Measurements from ENCODE around the gene ENOX2. TPM values are rescaled to one million over a fixed set of nuclear protein-coding genes. Genes with fewer than 3 reads are reported as not detected.

Gene ENOX2
- total and polyA plus RNA-seq, 2 of the 13 experiments (the other 11 are each of a cell fraction or from before 2014, with no cell fraction given), result 5.9 to 8.5 TPM

- WGBS (ENCODE audit: low lambda C conversion rate), result 86% methylated on average over 2 of the region's 2 CpGs
- ATAC-seq, result no peak
- Histone ChIP-seq H3K4me1 (ENCODE audit: insufficient read depth, low read length) (peaks cover 25% of the 10 kb centered on the region), H3K79me2 (ENCODE audit: insufficient read depth, low read length) (no peaks in the 10 kb centered on the region), H3K4me3 (replicated peaks in 1 of 3; ENCODE audit: insufficient read depth in 1 of 3, low read depth in 2 of 3, low read length in 3 of 3) (no peak overlapping the region), H3K27ac (ENCODE audit: extremely low read length, insufficient read depth, low read length) (no peak overlapping the region), H3K36me3 (replicated peaks in 1 of 2; ENCODE audit: control insufficient read depth in 1 of 2, insufficient read depth in 2 of 2, low read length in 2 of 2) (no peaks in the 10 kb centered on the region), H3K27me3 (ENCODE audit: control insufficient read depth in 1 of 2, insufficient read depth in 2 of 2, low read length in 2 of 2) (no peaks in the 10 kb centered on the region), H3K9me3 (ENCODE audit: low read length) (no peaks in the 10 kb centered on the region), H3K9ac (ENCODE audit: insufficient read depth, low read depth, low read length) (no peak overlapping the region), H4K20me1 (ENCODE audit: insufficient read depth, low read length) (no peaks in the 10 kb centered on the region), H2AFZ (ENCODE audit: low read length) (no peak overlapping the region), H3K4me2 (ENCODE audit: low read depth, low read length) (no peak overlapping the region)
- no peak for TF ChIP-seq ZNF281 (CRISPR knock-in tag; IDR thresholded peaks at IDR 0.05; ENCODE audit: borderline replicate concordance)
- no peak for TF ChIP-seq PCBP1 (IDR thresholded peaks at IDR 0.05; ENCODE audit: borderline replicate concordance, low read depth, low read length)
- TF ChIP-seq LBX2 (CRISPR knock-in tag; IDR thresholded peaks at IDR 0.05; ENCODE audit: borderline replicate concordance), result no peak
- no peak for TF ChIP-seq CREB1 (IDR thresholded peaks at IDR 0.05)
- no peak for TF ChIP-seq CREB1 (CRISPR knock-in tag; IDR thresholded peaks at IDR 0.05)
- TF ChIP-seq SP5 (CRISPR knock-in tag; IDR thresholded peaks at IDR 0.05; ENCODE audit: borderline replicate concordance, low read depth), result no peak
- TF ChIP-seq, protein P1, sequence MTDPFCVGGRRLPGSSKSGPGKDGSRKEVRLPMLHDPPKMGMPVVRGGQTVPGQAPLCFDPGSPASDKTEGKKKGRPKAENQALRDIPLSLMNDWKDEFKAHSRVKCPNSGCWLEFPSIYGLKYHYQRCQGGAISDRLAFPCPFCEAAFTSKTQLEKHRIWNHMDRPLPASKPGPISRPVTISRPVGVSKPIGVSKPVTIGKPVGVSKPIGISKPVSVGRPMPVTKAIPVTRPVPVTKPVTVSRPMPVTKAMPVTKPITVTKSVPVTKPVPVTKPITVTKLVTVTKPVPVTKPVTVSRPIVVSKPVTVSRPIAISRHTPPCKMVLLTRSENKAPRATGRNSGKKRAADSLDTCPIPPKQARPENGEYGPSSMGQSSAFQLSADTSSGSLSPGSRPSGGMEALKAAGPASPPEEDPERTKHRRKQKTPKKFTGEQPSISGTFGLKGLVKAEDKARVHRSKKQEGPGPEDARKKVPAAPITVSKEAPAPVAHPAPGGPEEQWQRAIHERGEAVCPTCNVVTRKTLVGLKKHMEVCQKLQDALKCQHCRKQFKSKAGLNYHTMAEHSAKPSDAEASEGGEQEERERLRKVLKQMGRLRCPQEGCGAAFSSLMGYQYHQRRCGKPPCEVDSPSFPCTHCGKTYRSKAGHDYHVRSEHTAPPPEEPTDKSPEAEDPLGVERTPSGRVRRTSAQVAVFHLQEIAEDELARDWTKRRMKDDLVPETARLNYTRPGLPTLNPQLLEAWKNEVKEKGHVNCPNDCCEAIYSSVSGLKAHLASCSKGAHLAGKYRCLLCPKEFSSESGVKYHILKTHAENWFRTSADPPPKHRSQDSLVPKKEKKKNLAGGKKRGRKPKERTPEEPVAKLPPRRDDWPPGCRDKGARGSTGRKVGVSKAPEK (CRISPR knock-in tag; IDR thresholded peaks at IDR 0.05; ENCODE audit: borderline replicate concordance), result no peak
- no peak for TF ChIP-seq CREM (IDR thresholded peaks at IDR 0.05)
- TF ChIP-seq CREM (CRISPR knock-in tag; IDR thresholded peaks at IDR 0.05), result no peak
- TF ChIP-seq NFE2L2 (IDR thresholded peaks at IDR 0.05; ENCODE audit: low read length), result no peak
- no peak for TF ChIP-seq THAP11 (CRISPR knock-in tag; IDR thresholded peaks at IDR 0.05)
- TF ChIP-seq ZBTB42 (CRISPR knock-in tag; IDR thresholded peaks at IDR 0.05), result no peak
- TF ChIP-seq GABPA (IDR thresholded peaks at IDR 0.05; ENCODE audit: low read depth, low read length), result no peak
- no peak for TF ChIP-seq GABPA (CRISPR knock-in tag; IDR thresholded peaks at IDR 0.05; ENCODE audit: low read depth)
- TF ChIP-seq EP300 (IDR thresholded peaks at IDR 0.05; ENCODE audit: low read depth in 2 of 2, low read length in 2 of 2), result no peak
- no peak for TF ChIP-seq EP300 (CRISPR knock-in tag; IDR thresholded peaks at IDR 0.05; ENCODE audit: borderline replicate concordance)
- intact Hi-C loops (cut with micrococcal nuclease; ENCODE audit: unreplicated experiment) (no loop called here), in situ Hi-C loops (cut with HindIII; ENCODE audit: extremely low pct_ligation_motif_present, low pct_unique_long_range_greater_than_20kb) (no loop called here)
- BruUV-seq (replicated peaks), result no TSS peak
- POLR2A ChIA-PET, result no interaction called here
- CTCF ChIA-PET (ENCODE audit: low intra/inter-chr PET ratio, low total read pairs), result no interaction called here
- DNase-seq (ENCODE audit: low spot score), result no peak
- no peak for FAIRE-seq
Measured at GRCh38 chrX:130716781-130717413, 186.1 kb downstream of the ENOX2 start.

Measured in HepG2 (cell line).